Brain microvascular endothelial cell (primary cell): ENCODE data around the gene AKAP7.
A peak's percentile ranks its signal among the peaks of the same experiment; 100 is the strongest.

Experiments used
- DNase-seq: peaks from one replicate; pipeline ENCODE4 v3.0.0-alpha.2; 2020
- H3K27ac ChIP-seq: fragments of 250-450 bp; sonication (Bioruptor Pico); 2 replicates; pipeline ENCODE4 v1.5.1; 2020; ENCODE audit warnings: mild to moderate bottlenecking, moderate library complexity
- H3K27me3 ChIP-seq: fragments of 250-450 bp; sonication (Bioruptor Pico); replicated peaks from 2 replicates; pipeline ENCODE4 v1.5.1; 2020; ENCODE audit warnings: mild to moderate bottlenecking
- H3K36me3 ChIP-seq: fragments of 250-450 bp; sonication (Bioruptor Pico); replicated peaks from 2 replicates; pipeline ENCODE4 v1.5.1; 2020; ENCODE audit warnings: mild to moderate bottlenecking
- H3K4me3 ChIP-seq: 2 replicates; pipeline ENCODE4 v1.5.1; 2011; ENCODE audit warnings: low read depth, mild to moderate bottlenecking, control low read depth, low read length, moderate library complexity
- CTCF ChIP-seq: IDR thresholded peaks from 2 replicates; pipeline ENCODE4 v1.5.1; 2011; ENCODE audit warnings: low read depth, mild to moderate bottlenecking, moderate library complexity, low read length, control low read depth, inconsistent platforms; ENCODE audit errors: missing control alignments
- in situ Hi-C: cut with HindIII; loops from 2 replicates; pipeline ENCODE4 v1.10.0; 2017; ENCODE audit warnings: low sequenced_read_pairs, low pct_ligation_motif_present

Gene AKAP7

DNA sequence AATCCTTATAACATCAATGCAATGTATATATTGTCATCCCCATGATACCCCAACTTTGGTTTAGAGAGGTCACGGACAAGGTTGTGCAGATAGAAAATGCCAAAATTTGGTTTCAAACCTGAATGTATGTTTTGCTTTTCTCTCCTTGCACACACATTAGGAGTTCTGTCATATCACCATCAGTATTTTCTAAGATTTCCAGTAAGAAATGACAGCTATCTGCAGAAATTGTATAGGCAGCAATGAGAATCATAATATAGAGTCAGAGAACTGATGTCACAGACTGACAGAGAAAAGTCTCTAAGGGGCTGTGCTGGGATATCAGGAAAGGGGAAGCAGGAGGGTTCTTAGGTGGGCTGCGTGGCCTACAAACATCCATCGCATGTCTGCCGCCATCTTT, 140.0 kb downstream of the AKAP7 start:
- H3K27me3 ChIP-seq: no peaks in the 10 kb centered on the region
- DNase-seq: no peak
- no peak overlapping the region for H3K27ac ChIP-seq
- H3K4me3 ChIP-seq: no peak overlapping the region
- H3K36me3 ChIP-seq: no peaks in the 10 kb centered on the region
- TF ChIP-seq CTCF: no peak
- in situ Hi-C loops: no loop called here

DNA sequence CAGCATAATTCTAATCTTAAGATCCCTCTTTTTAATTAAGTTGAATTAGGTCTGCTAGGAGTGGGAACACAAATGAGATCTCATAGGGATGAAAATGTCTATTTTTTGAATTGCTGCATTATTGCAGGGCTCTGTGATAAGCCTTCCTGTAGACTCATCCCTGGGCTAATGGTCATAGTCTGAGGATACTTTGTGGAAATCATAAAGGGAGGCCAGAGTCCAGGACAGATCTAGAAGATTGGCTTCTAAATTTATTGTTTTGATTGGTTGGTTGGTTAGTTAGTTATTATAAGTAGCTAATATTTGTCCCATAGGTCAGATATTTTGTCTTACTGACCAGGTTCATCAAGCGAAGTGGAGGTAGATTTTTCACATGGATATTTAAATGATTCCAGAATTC, 142.3 kb downstream of the AKAP7 start:
- no peak for TF ChIP-seq CTCF
- in situ Hi-C loops: no loop called here
- Histone ChIP-seq H3K4me3 (no peak overlapping the region), H3K27me3 (no peaks in the 10 kb centered on the region), H3K36me3 (no peaks in the 10 kb centered on the region), H3K27ac (no peak overlapping the region)
- DNase-seq: no peak

- H3K36me3 ChIP-seq: no peaks in the 10 kb centered on the region
- no peak for TF ChIP-seq CTCF
- in situ Hi-C loops: no loop called here
- no peak overlapping the region for H3K27ac ChIP-seq
- no peak overlapping the region for H3K4me3 ChIP-seq
- H3K27me3 ChIP-seq: no peaks in the 10 kb centered on the region
- DNase-seq: peak; percentile 16
These were observed 146.4 kb downstream of the AKAP7 start for GRCh38 chr6:131281471-131282270.

- H3K27ac ChIP-seq: no peak overlapping the region
- no peaks in the 10 kb centered on the region for H3K27me3 ChIP-seq
- no peak overlapping the region for H3K4me3 ChIP-seq
- no peaks in the 10 kb centered on the region for H3K36me3 ChIP-seq
- DNase-seq: no peak
- in situ Hi-C loops: no loop called here
- TF ChIP-seq CTCF: no peak
These were observed 147.1 kb downstream of the AKAP7 start for GRCh38 chr6:131282365-131282764.

DNA sequence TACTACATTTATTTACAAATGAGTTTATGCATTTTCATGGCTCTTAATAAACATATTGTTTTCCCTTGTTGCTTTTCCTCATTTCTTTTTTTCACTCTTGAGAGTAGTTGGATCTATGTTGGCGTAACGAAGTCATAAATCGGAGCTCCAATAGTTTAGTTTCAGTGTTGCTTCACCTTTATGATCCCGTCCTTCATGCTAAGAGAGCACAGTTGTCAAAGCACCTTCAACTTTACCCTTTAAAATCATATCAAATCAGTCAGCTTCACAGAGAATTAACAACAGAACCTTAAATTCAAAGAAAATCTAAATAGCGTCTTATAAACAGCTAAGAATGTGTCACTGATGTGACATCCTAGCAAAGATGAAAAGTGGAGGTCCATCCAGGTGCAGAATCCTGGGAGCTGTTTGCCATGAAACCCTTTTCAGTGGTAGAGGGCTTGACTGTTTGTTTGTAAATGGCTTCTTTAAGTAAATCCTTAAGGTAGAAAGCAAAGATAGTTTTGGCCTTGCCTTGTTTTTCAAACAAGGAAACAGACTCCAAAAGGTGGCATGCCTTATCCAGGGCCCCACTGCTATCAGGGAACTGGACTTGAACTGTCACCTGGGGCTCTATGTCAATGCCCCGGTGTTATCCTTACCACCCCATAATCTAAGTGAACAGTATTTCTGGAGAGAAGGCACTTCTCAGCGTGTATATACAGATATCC, 148.4 kb downstream of the AKAP7 start:
- Histone ChIP-seq H3K36me3 (no peaks in the 10 kb centered on the region), H3K27me3 (no peaks in the 10 kb centered on the region), H3K4me3 (no peak overlapping the region), H3K27ac (no peak overlapping the region)
- TF ChIP-seq CTCF: no peak
- DNase-seq: no peak
- in situ Hi-C loops: no loop called here

DNA sequence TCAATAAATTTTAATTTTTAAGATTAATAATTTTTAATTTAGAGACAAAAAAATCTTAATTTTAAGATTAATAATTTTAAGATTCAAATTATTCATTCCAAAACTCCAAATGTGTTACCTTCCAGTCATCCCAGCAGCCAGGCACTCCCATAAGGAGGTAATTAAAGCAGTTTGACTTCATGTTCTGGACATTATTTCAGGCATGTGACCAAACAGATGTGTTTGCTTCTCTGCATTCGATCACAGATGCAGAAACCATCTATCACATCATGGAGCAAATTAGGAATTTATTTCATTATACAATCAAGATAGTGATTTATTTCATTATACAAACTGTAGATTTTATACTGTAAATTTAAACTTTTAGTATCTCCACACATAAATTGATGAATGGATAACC, 150.3 kb downstream of the AKAP7 start:
- TF ChIP-seq CTCF: no peak
- no peaks in the 10 kb centered on the region for H3K27me3 ChIP-seq
- in situ Hi-C loops: no loop called here
- no peak overlapping the region for H3K4me3 ChIP-seq
- DNase-seq: no peak
- no peaks in the 10 kb centered on the region for H3K36me3 ChIP-seq
- H3K27ac ChIP-seq: no peak overlapping the region
